B cell (primary cell): ENCODE measurements around the gene PCF11. TPM values are rescaled to one million over a fixed set of nuclear protein-coding genes. Genes with fewer than 3 reads are reported as not detected.

Source experiments
- ATAC-seq: fragments of 200-7000 bp; cut with Tn5 transposase; one replicate; pipeline ENCODE4 v1.10.0; 2021; ENCODE audit warnings: low read depth, mild to moderate bottlenecking, moderate number of reproducible peaks, moderate library complexity
- CTCF ChIA-PET: fragments of 350-600 bp; sonication (Branson Sonifier 250); formaldehyde crosslinking; loops from one replicate; lab custom pipeline; 2021; ENCODE audit warnings: antibody characterized with exemption, inconsistent platforms; lab: Charles Lee
- POLR2A ChIA-PET: fragments of 350-600 bp; sonication (Branson Sonifier 250); formaldehyde crosslinking; loops from one replicate; lab custom pipeline; 2021; ENCODE audit warnings: antibody characterized with exemption; lab: Charles Lee
- DNase-seq: peaks from one replicate; pipeline ENCODE4 v3.0.0; 2013
- H2AFZ ChIP-seq: 2 replicates; pipeline ENCODE4 v1.6.1; 2012; ENCODE audit warnings: mild to moderate bottlenecking, low read depth, low read length; ENCODE audit not compliant: insufficient read depth, poor library complexity, severe bottlenecking
- H3K27ac ChIP-seq, 2 donors: 1 replicate in 1 of 2; 2 replicates in 1 of 2; pipeline ENCODE4 v1.5.1; 2012 to 2013; ENCODE audit warnings: low read length in 2 of 2, mild to moderate bottlenecking in 2 of 2, moderate library complexity in 1 of 2
- H3K27me3 ChIP-seq, 4 experiments: fragments of 200-600 bp in 1 of 4; sonication (generic) in 1 of 4; replicated peaks in 1 of 4; 1 replicate in 2 of 4; 2 replicates in 2 of 4; pipeline versions ENCODE4 v1.6.1 to v1.7.0; 2013 to 2016; ENCODE audit warnings: low read length in 3 of 4, mild to moderate bottlenecking in 2 of 4, mixed read lengths in 1 of 4, moderate library complexity in 1 of 4; ENCODE audit not compliant: insufficient read depth in 4 of 4, control insufficient read depth in 3 of 4; ENCODE audit errors: control extremely low read depth in 1 of 4
- H3K36me3 ChIP-seq, 2 experiments: replicated peaks in 1 of 2; 1 replicate in 1 of 2; 2 replicates in 1 of 2; pipeline versions ENCODE4 v1.6.1 to v1.7.1; 2013; ENCODE audit warnings: low read length in 1 of 2; ENCODE audit not compliant: insufficient read depth in 2 of 2, control insufficient read depth in 1 of 2; ENCODE audit errors: control extremely low read depth in 1 of 2, extremely low read depth in 1 of 2
- H3K4me1 ChIP-seq, 2 donors: fragments of 200-600 bp in 1 of 2; sonication (generic) in 1 of 2; 1 replicate in 1 of 2; 2 replicates in 1 of 2; pipeline versions ENCODE4 v1.5.1 to v1.6.1; 2013 to 2017; ENCODE audit warnings: low read length in 2 of 2; ENCODE audit not compliant: control insufficient read depth in 2 of 2, insufficient read depth in 2 of 2
- H3K4me2 ChIP-seq: replicated peaks from 2 replicates; pipeline ENCODE3; 2012; ENCODE audit warnings: mild to moderate bottlenecking, low read depth, low read length; ENCODE audit not compliant: poor library complexity, severe bottlenecking
- H3K4me3 ChIP-seq, 5 experiments: fragments of 200-600 bp in 1 of 5; sonication (generic) in 1 of 5; 1 replicate in 3 of 5; 2 replicates in 2 of 5; pipeline versions ENCODE4 v1.5.1 to v1.7.0; 2011 to 2016; ENCODE audit warnings: low read length in 4 of 5, mild to moderate bottlenecking in 4 of 5, low read depth in 2 of 5, control low read depth in 1 of 5, moderate library complexity in 1 of 5; ENCODE audit not compliant: insufficient read depth in 1 of 5; ENCODE audit errors: control extremely low read depth in 1 of 5, extremely low read depth in 1 of 5
- H3K79me2 ChIP-seq: fragments of 200-600 bp; sonication (generic); one replicate; pipeline ENCODE4 v1.6.0; 2016; ENCODE audit warnings: low read length; ENCODE audit not compliant: control insufficient read depth, insufficient read depth
- H3K9ac ChIP-seq: fragments of 200-600 bp; sonication (generic); 2 replicates; pipeline ENCODE4 v1.6.1; 2017; ENCODE audit warnings: mild to moderate bottlenecking, low read length, moderate library complexity
- H3K9me3 ChIP-seq, 3 donors: one replicate each; pipeline versions ENCODE4 v1.6.1 to v1.7.1; 2013; ENCODE audit warnings: low read length in 2 of 3; ENCODE audit not compliant: control insufficient read depth in 2 of 3, insufficient read depth in 1 of 3; ENCODE audit errors: control extremely low read depth in 1 of 3
- H4K20me1 ChIP-seq: 2 replicates; pipeline ENCODE4 v1.6.0; 2012; ENCODE audit warnings: mild to moderate bottlenecking, low read length; ENCODE audit not compliant: insufficient read depth, control insufficient read depth, poor library complexity, severe bottlenecking
- H3K27ac Mint-ChIP-seq: one replicate; pipeline ENCODE4 v1.8.0; 2021; ENCODE audit warnings: mixed read lengths
- H3K27me3 Mint-ChIP-seq: one replicate; pipeline ENCODE4 v1.8.0; 2021; ENCODE audit warnings: mixed read lengths
- H3K4me1 Mint-ChIP-seq: one replicate; pipeline ENCODE4 v1.8.0; 2021; ENCODE audit warnings: mixed read lengths
- H3K4me3 Mint-ChIP-seq: one replicate; pipeline ENCODE4 v1.8.0; 2021; ENCODE audit warnings: mixed read lengths
- H3K9me3 Mint-ChIP-seq: one replicate; pipeline ENCODE4 v1.8.0; 2022; ENCODE audit warnings: mixed read lengths; ENCODE audit not compliant: insufficient read depth
- CTCF ChIP-seq: fragments of 200-600 bp; IDR thresholded peaks from one replicate; pipeline ENCODE4 v1.8.0; 2022; ENCODE audit warnings: antibody characterized with exemption, mild to moderate bottlenecking
- EZH2 ChIP-seq: IDR thresholded peaks from 2 replicates; pipeline ENCODE4 v1.6.1; 2012; ENCODE audit warnings: borderline replicate concordance, low read depth, mild to moderate bottlenecking, moderate library complexity, low read length; ENCODE audit not compliant: insufficient read depth, poor library complexity, severe bottlenecking
- WGBS: methylation state at CpG from one replicate; pipeline ENCODE4 v1.1.5; 2013; ENCODE audit warnings: missing lambda C conversion rate; ENCODE audit not compliant: insufficient coverage; 5-methylcytosine and 5-hydroxymethylcytosine counted together
- intact Hi-C: fragments of 100-400 bp; cut with micrococcal nuclease; formaldehyde crosslinking; loops from one replicate; pipeline ENCODE4 v1.10.0; 2022
- polyA plus RNA-seq: library from polyadenylated mRNA; depleted of rRNA; stranded (reverse); fragments of >200 nt; gene quantifications from 2 replicates; pipeline ENCODE4 v1.2.3, GENCODE V29; 2012
- total RNA-seq, 2 donors: library from RNA; stranded (reverse); fragments of 120-200 nt in 1 of 2; gene quantifications; 1 replicate in 1 of 2; 2 replicates in 1 of 2; pipeline versions ENCODE4 v1.2.3 to v1.2.4, GENCODE V29; 2013 to 2022

The PCF11 gene
- total and polyA plus RNA-seq, 2 donors (not counting 1 experiment from before 2014, with no cell fraction given) = 123 to 185 TPM

- TF ChIP-seq CTCF (no peak), EZH2 (no peak)
- Histone ChIP-seq H3K9ac (no peak overlapping the region), H3K9me3 (no peaks in the 10 kb centered on the region), H3K27ac (no peak overlapping the region), H3K4me1 (no peaks in the 10 kb centered on the region), H3K79me2 (no peaks in the 10 kb centered on the region), H3K36me3 (no peaks in the 10 kb centered on the region), H3K27me3 (no peaks in the 10 kb centered on the region), H3K4me2 (no peak overlapping the region), H4K20me1 (no peaks in the 10 kb centered on the region), H3K4me3 (no peak overlapping the region), H2AFZ (no peak overlapping the region)
- 100% methylated on average over 2 of the region's 5 CpGs for WGBS
- DNase-seq (no peak), ATAC-seq (no peak)
- Mint-ChIP-seq H3K9me3 (no peaks in the 10 kb centered on the region), H3K27me3 (no peaks in the 10 kb centered on the region), H3K27ac (no peak overlapping the region), H3K4me3 (no peak overlapping the region), H3K4me1 (peaks cover 2% of the 10 kb centered on the region)
- CTCF ChIA-PET = no interaction called here
- POLR2A ChIA-PET = no interaction called here
- intact Hi-C loops = no loop called here
These were observed 31.4 kb upstream of the PCF11 start for GRCh38 chr11:83125577-83125976.

- no peak overlapping the region for H3K4me3 Mint-ChIP-seq
- no peaks in the 10 kb centered on the region for H4K20me1 ChIP-seq
- no peaks in the 10 kb centered on the region for H3K27me3 Mint-ChIP-seq
- H2AFZ ChIP-seq = no peak overlapping the region
- ATAC-seq = no peak
- no peak overlapping the region for H3K4me3 ChIP-seq
- intact Hi-C loops = no loop called here
- H3K4me1 Mint-ChIP-seq = no peaks in the 10 kb centered on the region
- no peaks in the 10 kb centered on the region for H3K79me2 ChIP-seq
- H3K9ac ChIP-seq = no peak overlapping the region
- H3K4me2 ChIP-seq = no peak overlapping the region
- H3K27ac ChIP-seq = no peak overlapping the region
- H3K9me3 Mint-ChIP-seq = no peaks in the 10 kb centered on the region
- no peak overlapping the region for H3K27ac Mint-ChIP-seq
- H3K27me3 ChIP-seq = no peaks in the 10 kb centered on the region
- WGBS = 96% methylated on average over 5 of the region's 5 CpGs
- H3K36me3 ChIP-seq = no peaks in the 10 kb centered on the region
- DNase-seq = no peak
- POLR2A ChIA-PET = no interaction called here
- TF ChIP-seq CTCF = no peak
- TF ChIP-seq EZH2 = no peak
- H3K9me3 ChIP-seq = no peaks in the 10 kb centered on the region
- no peaks in the 10 kb centered on the region for H3K4me1 ChIP-seq
- CTCF ChIA-PET = no interaction called here
These were observed 29.7 kb upstream of the PCF11 start for GRCh38 chr11:83127310-83127637.
